ENCODE data around the gene RAVER1. TPM values are rescaled to one million over a fixed set of nuclear protein-coding genes. Genes with fewer than 3 reads are reported as not detected.
A peak's percentile ranks its signal among the peaks of the same experiment; 100 is the strongest.
"Not testable (repeated sequence)": the region's sequence is repeated elsewhere in the genome, so short reads cannot be mapped to it uniquely, and the experiment has no call there.

RAVER1 gene
- total RNA-seq, 6 donors from 2014 or later = 17.8 to 49.9 (median 37.2) TPM

DNA sequence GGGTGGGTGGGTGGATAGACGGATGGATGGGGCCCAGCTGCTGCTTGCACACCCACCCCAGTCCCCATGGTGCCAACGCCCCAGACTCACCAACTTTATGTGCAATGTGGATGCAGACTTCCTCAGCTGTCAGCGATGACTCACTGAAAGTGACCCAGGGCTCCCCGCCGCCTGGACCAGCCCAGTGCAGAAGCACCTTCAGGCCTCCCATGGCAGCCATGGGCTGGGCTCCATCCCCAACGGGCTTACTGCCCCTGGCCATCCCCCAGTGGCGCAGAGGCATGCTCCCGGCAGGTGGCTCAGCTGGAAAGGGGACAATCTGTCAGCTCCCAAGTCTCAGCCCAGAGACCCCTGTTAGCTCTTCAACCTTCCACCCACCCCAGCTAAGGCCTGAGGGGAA is 44.8 kb upstream of the RAVER1 start:
- DNase-seq (peak in 1 of 2 donors; percentile 52), ATAC-seq (ENCODE audit: low FRiP score in 2 of 2) (no peak)
- Histone ChIP-seq H3K36me3 (peaks cover 0 to 41% (median 26%) of the 10 kb centered on the region in 4 donors), H3K4me1 (peaks cover 19 to 29% (median 24%) of the 10 kb centered on the region in 4 donors), H3K9me3 (no peaks in the 10 kb centered on the region), H3K27ac (no peak overlapping the region), H3K4me3 (no peak overlapping the region), H3K27me3 (no peaks in the 10 kb centered on the region)
- WGBS, 2 donors = 81 to 88% methylated on average over 5 to 7 of the region's 8 CpGs
- no peak for TF ChIP-seq POLR2AphosphoS5 (IDR thresholded peaks at IDR 0.05)
- no peak for TF ChIP-seq EP300 (IDR thresholded peaks at IDR 0.05)
- TF ChIP-seq CTCF (IDR thresholded peaks at IDR 0.05) = no peak
- no peak for TF ChIP-seq POLR2A (IDR thresholded peaks at IDR 0.05)

DNA sequence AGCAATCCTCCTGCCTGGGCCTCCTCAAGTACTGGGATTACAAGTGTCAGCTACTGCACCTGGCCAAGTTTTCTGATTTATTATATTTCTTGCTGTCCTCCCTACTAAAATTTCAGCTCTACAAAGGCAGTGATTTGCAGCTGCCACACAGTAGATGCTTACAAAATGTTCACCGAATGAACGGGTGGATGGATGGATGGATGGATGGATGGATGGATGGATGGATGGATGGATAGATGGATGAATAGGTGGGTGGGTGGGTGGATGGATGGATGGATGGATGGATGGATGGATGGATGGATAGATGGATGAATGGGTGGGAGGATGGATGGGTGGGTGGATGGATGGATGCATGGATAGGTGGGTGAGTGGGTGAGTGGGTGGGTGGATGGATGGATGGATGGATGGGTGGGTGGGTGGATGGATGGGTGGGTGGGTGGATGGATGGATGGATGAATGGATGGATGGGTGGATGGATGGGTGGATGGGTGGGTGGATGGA is 43.9 kb upstream of the RAVER1 start:
- H3K9me3 ChIP-seq; H3K4me3 ChIP-seq; H3K27me3 ChIP-seq; DNase-seq; H3K27ac ChIP-seq; ATAC-seq (ENCODE audit: low FRiP score in 2 of 2): not testable (repeated sequence)
- WGBS, 2 donors = 86 to 95% methylated on average over 2 of the region's 2 CpGs
- peaks cover 0 to 41% (median 26%) of the 10 kb centered on the region in 4 donors for H3K36me3 ChIP-seq
- peaks cover 19 to 25% (median 20%) of the 10 kb centered on the region in 4 donors for H3K4me1 ChIP-seq

DNA sequence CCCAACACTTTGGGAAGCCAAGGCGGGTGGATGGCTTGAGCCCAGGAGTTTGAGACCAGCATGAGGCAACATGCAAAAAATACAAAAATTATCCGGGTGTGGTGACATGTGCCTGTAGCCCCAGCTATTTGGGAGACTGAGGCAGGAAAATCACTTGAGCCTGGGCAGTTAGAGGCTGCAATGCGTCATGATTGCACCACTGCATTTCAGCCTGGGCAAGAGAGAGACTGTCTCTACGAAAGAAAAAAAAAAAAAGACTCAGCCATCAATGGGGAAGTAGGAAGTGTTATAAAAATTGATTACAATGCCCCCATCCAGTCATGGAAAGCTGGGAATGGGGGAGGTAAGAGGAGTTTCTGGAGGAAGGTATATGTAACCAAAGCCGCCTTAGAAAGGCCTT is 41.6 kb upstream of the RAVER1 start:
- TF ChIP-seq POLR2A (IDR thresholded peaks at IDR 0.05) (no peak), EP300 (IDR thresholded peaks at IDR 0.05) (no peak), POLR2AphosphoS5 (IDR thresholded peaks at IDR 0.05) (no peak), CTCF (IDR thresholded peaks at IDR 0.05) (no peak)
- 79 to 87% methylated on average over 5 of the region's 5 CpGs for WGBS, 2 donors
- Histone ChIP-seq H3K27me3 (no peaks in the 10 kb centered on the region), H3K4me3 (no peak overlapping the region), H3K4me1 (peaks cover 14 to 19% (median 16%) of the 10 kb centered on the region in 4 donors), H3K9me3 (no peaks in the 10 kb centered on the region), H3K27ac (no peak overlapping the region), H3K36me3 (peaks cover 0 to 60% (median 36%) of the 10 kb centered on the region in 4 donors)
- ATAC-seq (ENCODE audit: low FRiP score in 2 of 2) = no peak
- no peak for DNase-seq

DNA sequence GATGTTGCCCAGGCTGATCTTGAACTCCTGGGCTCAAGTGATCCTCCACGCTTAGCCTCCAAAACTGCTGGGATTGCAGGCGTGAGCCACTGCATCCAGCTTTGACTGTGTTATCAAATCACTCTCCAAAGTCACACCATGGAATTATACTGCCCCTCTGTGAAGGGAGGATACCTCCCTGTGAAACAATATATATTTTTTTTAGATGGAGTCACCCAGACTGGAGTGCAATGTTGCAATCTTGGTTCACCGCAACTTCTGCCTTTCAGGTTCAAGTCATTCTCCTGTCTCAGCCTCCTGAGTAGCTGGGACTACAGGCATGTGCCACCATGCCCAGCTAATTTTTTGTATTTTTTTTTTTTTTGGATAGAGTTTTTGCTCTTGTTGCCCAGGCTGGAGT is 39.4 kb upstream of the RAVER1 start:
- peak in 1 of 2 donors; percentile 44 for ATAC-seq (ENCODE audit: low FRiP score in 2 of 2)
- 87 to 88% methylated on average over 1 to 3 of the region's 3 CpGs for WGBS, 2 donors
- H3K36me3 ChIP-seq = peaks cover 2 to 70% (median 49%) of the 10 kb centered on the region in 4 donors

More for the DNA sequence above, 39.4 kb upstream of the RAVER1 start:
- H3K4me1 ChIP-seq = peaks cover 0 to 7% (median 1%) of the 10 kb centered on the region in 4 donors
- no peaks in the 10 kb centered on the region for H3K27me3 ChIP-seq
- TF ChIP-seq POLR2A (IDR thresholded peaks at IDR 0.05) = no peak
- no peak for TF ChIP-seq EP300 (IDR thresholded peaks at IDR 0.05)
- TF ChIP-seq CTCF (IDR thresholded peaks at IDR 0.05) = no peak
- TF ChIP-seq POLR2AphosphoS5 (IDR thresholded peaks at IDR 0.05) = no peak
- H3K27ac ChIP-seq = peak overlapping the region in 3 of 4 donors; percentile 12 to 70 (median 52)
- peak in 1 of 2 donors; percentile 66 for DNase-seq
- H3K9me3 ChIP-seq = no peaks in the 10 kb centered on the region
- no peak overlapping the region for H3K4me3 ChIP-seq
